ENCODE measurements around the gene ABLIM1. TPM values are rescaled to one million over a fixed set of nuclear protein-coding genes. Genes with fewer than 3 reads are reported as not detected.

ABLIM1 gene
- total RNA-seq, 4 donors from 2014 or later: 193 to 248 (median 208) TPM

DNA sequence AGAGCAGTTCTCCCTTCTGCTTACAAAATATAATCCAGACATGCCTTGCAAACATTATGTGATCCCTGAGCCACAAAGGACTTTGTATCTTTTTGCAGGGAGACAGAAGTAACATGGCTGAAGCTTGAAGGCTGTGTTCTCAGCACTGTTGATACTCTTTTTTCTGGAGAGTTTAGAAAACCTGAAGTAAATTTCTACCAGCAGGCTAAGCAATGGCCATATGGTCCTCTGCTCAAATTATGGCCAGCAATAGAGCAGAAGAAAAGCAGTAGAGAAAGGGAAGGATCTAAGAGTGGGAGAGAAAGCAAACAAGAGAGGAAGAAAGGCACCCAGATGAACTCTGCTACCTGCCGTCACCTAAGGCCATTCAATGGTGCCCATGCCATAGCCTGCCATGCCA, 98.4 kb downstream of the ABLIM1 start:
- TF ChIP-seq, protein P1, sequence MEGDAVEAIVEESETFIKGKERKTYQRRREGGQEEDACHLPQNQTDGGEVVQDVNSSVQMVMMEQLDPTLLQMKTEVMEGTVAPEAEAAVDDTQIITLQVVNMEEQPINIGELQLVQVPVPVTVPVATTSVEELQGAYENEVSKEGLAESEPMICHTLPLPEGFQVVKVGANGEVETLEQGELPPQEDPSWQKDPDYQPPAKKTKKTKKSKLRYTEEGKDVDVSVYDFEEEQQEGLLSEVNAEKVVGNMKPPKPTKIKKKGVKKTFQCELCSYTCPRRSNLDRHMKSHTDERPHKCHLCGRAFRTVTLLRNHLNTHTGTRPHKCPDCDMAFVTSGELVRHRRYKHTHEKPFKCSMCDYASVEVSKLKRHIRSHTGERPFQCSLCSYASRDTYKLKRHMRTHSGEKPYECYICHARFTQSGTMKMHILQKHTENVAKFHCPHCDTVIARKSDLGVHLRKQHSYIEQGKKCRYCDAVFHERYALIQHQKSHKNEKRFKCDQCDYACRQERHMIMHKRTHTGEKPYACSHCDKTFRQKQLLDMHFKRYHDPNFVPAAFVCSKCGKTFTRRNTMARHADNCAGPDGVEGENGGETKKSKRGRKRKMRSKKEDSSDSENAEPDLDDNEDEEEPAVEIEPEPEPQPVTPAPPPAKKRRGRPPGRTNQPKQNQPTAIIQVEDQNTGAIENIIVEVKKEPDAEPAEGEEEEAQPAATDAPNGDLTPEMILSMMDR (IDR thresholded peaks at IDR 0.05; ENCODE audit: low read depth): no peak

DNA sequence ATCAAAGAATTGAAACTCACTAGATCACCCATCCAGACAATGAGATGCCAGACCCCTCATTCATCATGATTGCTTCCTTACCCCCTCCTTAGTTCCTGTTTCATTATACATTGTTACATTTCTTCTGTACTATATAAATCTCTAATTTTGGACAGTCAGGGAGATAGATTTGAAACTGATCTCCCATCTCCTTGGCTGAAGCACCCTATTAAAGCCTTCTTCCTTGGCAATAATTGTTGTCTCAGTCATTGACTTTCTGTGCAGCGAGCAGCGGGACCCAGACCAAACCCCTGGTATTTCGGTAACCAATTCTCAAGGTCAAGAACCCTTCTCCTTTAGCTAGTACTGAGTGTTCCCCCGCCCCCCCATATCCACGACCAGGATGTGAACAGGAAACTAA, 100.2 kb downstream of the ABLIM1 start:
- TF ChIP-seq, protein P1 (IDR thresholded peaks at IDR 0.05; ENCODE audit: low read depth): no peak

DNA sequence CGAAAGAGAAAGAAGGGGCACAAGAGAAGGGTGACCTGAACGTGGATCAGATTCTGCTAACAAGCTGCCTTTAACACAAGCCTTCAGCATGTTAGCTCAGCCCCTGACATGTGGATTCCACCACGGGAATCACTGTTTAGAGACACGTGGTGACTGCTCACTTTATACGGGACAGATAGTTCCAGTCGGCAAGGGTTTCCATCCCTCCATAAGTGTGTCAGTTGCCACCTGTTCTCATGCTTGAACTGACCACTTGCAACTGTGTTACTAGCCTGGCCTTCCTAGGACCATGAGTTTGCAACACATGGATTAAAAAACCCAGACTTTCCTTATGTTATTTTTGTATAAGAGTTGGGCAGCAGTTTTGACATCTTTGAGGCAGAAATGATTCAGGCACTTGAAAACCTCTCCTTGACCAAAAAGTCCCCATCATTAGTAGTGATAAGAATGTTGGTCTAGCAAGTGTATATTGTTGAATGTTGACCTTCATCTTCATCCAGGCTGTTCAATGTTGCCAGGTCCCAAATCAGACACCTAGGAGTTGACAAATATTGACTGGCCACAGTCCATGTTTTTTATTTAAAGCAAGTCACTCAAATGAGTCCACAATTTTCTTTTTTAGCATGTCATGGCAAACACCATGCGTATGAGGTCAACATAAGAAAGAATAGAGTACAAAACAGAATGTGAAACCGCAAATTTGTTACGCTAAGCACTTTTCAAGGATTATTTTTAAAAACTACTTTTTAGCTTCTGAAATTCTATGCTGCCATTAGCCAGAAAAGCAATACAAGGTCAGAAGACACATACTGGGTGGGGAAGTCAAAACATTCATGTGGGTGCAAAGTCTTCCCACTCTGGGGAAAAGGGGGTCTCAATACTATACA, 101.6 kb downstream of the ABLIM1 start:
- TF ChIP-seq, protein P1 (IDR thresholded peaks at IDR 0.05; ENCODE audit: low read depth): no peak

DNA sequence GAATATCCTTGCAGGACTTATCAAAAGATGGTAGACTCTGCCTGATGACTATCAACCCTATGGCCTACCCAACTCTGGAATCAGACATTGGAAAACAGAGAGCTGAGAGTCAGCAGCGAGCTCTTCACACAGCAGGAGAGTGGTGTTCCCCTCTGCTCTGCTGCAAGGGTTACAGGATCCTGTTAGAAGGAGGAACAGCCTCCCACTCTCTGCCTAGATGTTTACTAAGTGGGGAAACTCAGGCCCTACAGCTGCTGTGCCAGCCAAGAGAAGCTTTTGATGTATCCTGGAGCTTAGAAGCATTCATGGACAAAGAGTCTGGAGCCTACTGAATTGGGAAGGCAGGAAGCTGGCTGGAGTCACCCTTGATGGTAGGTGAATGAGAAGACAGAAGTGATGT, 104.6 kb downstream of the ABLIM1 start:
- TF ChIP-seq, protein P1 (IDR thresholded peaks at IDR 0.05; ENCODE audit: low read depth): no peak

DNA sequence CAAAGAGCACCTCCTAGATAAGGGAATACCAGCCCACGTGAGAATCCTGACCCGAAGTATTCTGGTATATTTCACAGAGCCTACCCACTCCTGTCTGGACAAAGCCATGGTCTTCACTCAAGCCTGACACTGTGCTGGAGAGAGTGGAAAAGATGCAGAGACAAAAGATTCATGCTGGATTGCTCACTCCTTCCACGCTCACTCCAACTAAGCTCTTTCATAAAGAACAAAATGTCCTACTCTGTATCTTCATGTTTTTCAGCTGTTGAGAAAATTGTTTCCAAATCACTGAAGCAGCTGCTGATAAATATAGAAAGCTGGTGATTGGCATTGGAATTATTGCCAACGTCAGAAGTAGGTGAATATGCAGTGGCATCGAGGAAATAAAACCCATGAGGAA, 106.0 kb downstream of the ABLIM1 start:
- TF ChIP-seq, protein P1 (IDR thresholded peaks at IDR 0.05; ENCODE audit: low read depth): no peak

DNA sequence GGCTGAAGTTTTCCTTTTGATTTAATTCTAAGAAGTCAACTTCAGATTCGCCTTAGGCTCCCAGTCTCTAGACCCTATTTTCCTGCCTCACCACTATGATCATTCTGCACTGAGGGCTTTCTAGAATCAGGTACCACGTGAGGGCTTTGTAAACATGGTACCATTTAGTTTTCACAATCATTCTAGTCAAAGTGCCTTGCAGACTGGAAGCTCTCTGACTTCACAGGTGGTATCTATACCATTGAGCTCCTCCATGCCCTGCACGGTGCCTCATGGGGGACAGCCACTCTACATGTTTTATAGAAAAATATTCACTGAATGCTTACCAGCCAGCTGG, 106.5 kb downstream of the ABLIM1 start:
- TF ChIP-seq, protein P1 (IDR thresholded peaks at IDR 0.05; ENCODE audit: low read depth): no peak

DNA sequence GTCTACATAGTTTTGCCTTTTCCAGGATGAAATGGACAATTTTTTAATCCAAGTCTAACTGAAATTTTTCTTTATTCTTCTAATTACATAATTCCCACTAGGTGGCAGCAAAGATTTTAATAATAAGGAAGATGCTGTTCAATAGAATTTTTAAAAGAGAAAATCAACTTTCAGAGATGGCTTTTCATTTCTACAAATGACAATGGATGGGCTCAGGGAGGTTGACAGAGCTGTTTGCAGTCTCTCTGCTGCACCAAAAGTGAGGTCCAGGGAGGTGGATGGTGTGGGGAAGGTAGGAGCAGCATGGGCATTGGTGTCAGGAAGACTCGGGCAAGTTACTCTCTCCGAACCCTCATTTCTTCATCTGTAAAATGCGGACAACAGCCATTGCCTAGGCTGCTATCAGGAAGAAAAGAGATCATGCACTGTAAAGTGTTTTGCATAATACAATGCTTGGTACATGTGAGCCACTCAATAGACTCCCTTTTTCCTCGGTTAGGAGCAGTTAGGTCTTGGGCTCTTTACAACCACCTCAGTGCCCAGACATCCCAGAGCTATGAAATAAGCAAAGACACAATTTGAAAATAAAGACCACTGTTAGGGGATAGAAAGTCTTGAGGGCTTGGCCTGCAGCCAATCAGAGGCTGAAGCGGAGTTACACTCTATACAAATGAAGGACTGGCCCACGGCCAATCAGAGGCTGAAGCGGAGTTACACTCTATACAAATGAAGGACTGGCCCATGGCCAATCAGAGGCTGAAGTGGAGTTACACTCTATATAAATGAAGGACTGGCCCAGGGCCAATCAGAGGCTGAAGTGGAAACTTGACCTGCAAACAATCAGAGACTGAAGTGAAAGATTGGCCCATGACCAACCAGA, 107.1 kb downstream of the ABLIM1 start:
- TF ChIP-seq, protein P1 (IDR thresholded peaks at IDR 0.05; ENCODE audit: low read depth): no peak

Data from subcutaneous adipose tissue (tissue), 4 donors.